Mesodermal cell (in vitro differentiated cells): ENCODE data around the gene IFI16.
"Not testable (repeated sequence)": the region's sequence is repeated elsewhere in the genome, so short reads cannot be mapped to it uniquely, and the experiment has no call there.

ENCODE experiments used
- H3K27ac ChIP-seq: 2 replicates; pipeline ENCODE4 v1.7.0; 2013; ENCODE audit warnings: mild to moderate bottlenecking, low read depth, low read length, moderate library complexity; ENCODE audit not compliant: severe bottlenecking
- H3K36me3 ChIP-seq: 2 replicates; pipeline ENCODE4 v1.7.1; 2013; ENCODE audit warnings: mild to moderate bottlenecking, low read length, moderate library complexity; ENCODE audit not compliant: control insufficient read depth, insufficient read depth
- H3K4me1 ChIP-seq: one replicate; pipeline ENCODE4 v1.7.1; 2013; ENCODE audit warnings: mild to moderate bottlenecking, low read length; ENCODE audit not compliant: insufficient read depth, control insufficient read depth, poor library complexity, severe bottlenecking
- H3K4me3 ChIP-seq: 2 replicates; pipeline ENCODE4 v1.7.0; 2013; ENCODE audit warnings: low read length, control low read depth, mild to moderate bottlenecking; ENCODE audit not compliant: insufficient read depth, poor library complexity, severe bottlenecking; ENCODE audit errors: extremely low read depth
- H3K9me3 ChIP-seq: 2 replicates; pipeline ENCODE4 v1.7.1; 2013; ENCODE audit warnings: mild to moderate bottlenecking, low read length, moderate library complexity; ENCODE audit not compliant: control insufficient read depth
- WGBS, 2 experiments: methylation state at CpG; one replicate each; pipeline ENCODE4 v1.1.5; 2013; ENCODE audit warnings: missing lambda C conversion rate in 2 of 2; ENCODE audit not compliant: insufficient coverage in 2 of 2; 5-methylcytosine and 5-hydroxymethylcytosine counted together

Gene IFI16

DNA sequence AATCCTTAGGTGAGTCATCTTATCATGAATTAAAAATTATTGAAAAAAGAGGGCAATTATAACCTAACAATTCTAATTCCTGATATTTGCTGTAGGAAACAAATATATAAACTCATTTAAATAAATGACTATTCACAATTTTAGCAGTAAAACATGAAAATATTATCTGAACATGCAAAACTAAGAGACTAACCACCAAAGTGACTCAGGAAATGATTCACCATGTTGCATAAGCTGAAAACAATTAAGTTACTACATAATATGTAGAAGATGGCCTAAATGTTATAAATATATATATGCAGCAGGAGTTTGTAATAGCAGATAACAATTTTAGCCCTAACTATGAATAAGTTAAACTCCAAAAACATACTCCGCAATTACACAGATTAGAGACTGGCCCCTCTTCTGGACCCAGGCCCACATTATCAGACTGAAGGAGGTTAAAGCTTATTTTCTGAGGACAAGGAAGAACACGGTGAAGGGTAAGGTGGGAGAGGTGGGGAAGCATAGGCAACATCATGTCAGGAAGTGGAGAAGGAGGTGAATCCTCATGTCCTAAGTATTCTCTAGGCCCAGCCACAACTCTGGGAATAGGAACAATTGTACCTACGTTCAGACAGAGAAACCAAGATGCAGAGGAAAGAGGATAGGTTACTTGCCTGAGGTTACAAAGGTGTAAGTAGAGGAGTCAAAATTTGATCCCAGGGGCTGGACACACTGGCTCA is 82.5 kb downstream of the IFI16 start:
- Histone ChIP-seq H3K4me3 (no peak overlapping the region), H3K36me3 (no peaks in the 10 kb centered on the region), H3K4me1 (peaks cover 8% of the 10 kb centered on the region), H3K27ac (no peak overlapping the region), H3K9me3 (no peaks in the 10 kb centered on the region)
- 57% methylated on average over 2 of the region's 3 CpGs; no CpG with 5 or more reads in 1 of the 2 experiments for WGBS, 2 experiments

- Histone ChIP-seq H3K36me3 (no peaks in the 10 kb centered on the region), H3K4me3 (no peak overlapping the region)
Measured at GRCh38 chr1:159098596-159098995, 88.9 kb downstream of the IFI16 start.

GRCh38 chr1:159100589-159100988 is 90.9 kb downstream of the IFI16 start:
- WGBS, 2 experiments, result 100% methylated on average over 1 of the region's 1 CpG; no CpG with 5 or more reads in 1 of the 2 experiments

More at GRCh38 chr1:159098596-159098995, 88.9 kb downstream of the IFI16 start:
- no peaks in the 10 kb centered on the region for H3K9me3 ChIP-seq
- WGBS, 2 experiments, result 79 to 100% methylated on average over 2 of the region's 3 CpGs
- H3K4me1 ChIP-seq, result no peaks in the 10 kb centered on the region
- H3K27ac ChIP-seq, result no peak overlapping the region

GRCh38 chr1:159103021-159103420 is 93.3 kb downstream of the IFI16 start:
- WGBS, 2 experiments, result 92 to 100% methylated on average over 2 of the region's 3 CpGs
- not testable (repeated sequence) for H3K4me1 ChIP-seq, H3K36me3 ChIP-seq, H3K27ac ChIP-seq, H3K4me3 ChIP-seq, H3K9me3 ChIP-seq

More at GRCh38 chr1:159100589-159100988, 90.9 kb downstream of the IFI16 start:
- Histone ChIP-seq H3K4me3 (no peak overlapping the region), H3K27ac (no peak overlapping the region), H3K9me3 (no peaks in the 10 kb centered on the region), H3K4me1 (no peaks in the 10 kb centered on the region), H3K36me3 (no peaks in the 10 kb centered on the region)
